ENCODE measurements around the gene PHC2.

The PHC2 gene

DNA sequence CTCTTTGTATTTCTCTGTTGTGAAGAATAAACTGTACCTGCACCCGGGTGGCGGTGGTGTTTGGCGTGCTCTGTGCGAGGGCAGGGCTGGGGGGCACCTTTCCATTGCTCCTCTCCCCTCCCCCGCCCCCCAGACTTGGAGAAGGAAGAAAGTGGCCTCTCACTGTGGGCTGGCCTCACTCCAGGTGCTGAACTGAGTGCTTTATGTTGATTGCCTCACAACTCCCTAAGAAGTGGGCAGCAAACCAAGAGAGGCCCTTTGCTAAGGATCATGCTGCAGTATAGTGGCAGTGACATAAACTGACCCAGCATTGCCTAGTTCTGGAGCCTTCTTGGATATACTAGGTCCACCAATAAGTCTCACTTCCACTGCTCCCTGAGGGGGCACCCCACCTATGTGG, 130.2 kb downstream of the PHC2 start:
- no peak overlapping the region; a peak in 1 of 22 replicates for H3K9ac ChIP-seq
- no peaks in the 10 kb centered on the region for H3K27me3 ChIP-seq
- H3K4me2 ChIP-seq, result peak overlapping the region in 3 of 11 experiments; percentile 11 to 32 (median 25); a peak in 4 of 22 replicates
- H3K27ac ChIP-seq, result peak overlapping the region in 1 of 11 experiments; percentile 12; a peak in 1 of 22 replicates
- TF ChIP-seq Cebpa-rat (IDR thresholded peaks at IDR 0.05), result no peak
- H3K4me1 ChIP-seq, result peaks cover 13 to 46% (median 32%) of the 10 kb centered on the region in 10 experiments
- no peak overlapping the region for H3K4me3 ChIP-seq
- peaks cover 0 to 37% (median 16%) of the 10 kb centered on the region in 11 experiments; a peak in 14 of 22 replicates for H4K20me1 ChIP-seq
- H3K9me3 ChIP-seq (replicated peaks in 1 of 11), result no peaks in the 10 kb centered on the region
- peaks cover 37 to 70% (median 59%) of the 10 kb centered on the region in 11 experiments for H3K36me3 ChIP-seq

DNA sequence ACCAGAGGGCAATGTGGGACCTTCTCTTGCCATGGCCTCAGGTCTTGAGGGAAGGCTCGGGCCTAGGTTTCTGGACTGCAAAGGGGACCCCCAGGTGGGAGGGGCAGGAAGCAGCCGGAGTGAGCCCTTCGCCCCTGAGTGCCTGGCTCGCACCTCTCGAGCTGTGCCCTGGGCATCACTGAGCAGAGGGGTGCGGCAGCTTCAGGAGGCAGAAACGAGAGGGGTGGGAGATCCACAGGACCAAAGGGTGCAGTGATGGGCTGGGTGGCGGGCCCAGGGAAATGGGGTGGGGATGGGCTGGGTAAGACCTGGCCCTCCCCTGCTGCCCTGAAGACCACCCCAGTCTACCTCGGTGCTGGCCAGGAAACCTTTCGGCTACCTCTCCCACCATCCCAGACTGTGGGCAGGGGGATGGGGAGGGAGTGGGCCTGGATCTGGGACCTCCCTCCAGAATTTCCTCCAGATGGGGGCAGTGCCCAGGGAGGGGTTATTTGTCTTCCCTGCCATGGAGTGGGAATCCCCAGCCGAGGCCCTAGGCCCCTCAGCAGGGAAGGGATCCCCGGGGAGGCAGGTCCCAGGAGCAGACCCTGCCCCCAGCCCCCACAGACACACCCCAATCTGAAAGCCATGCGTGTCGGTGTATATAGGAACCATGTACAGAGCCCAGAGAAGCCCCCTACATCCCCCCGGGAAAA, 131.3 kb downstream of the PHC2 start:
- peak overlapping the region in 4 of 11 experiments; percentile 11 to 35 (median 20); a peak in 3 of 22 replicates for H3K9ac ChIP-seq
- H3K4me1 ChIP-seq, result peaks cover 12 to 43% (median 29%) of the 10 kb centered on the region in 10 experiments
- H3K27me3 ChIP-seq, result no peaks in the 10 kb centered on the region
- no peak overlapping the region for H3K27ac ChIP-seq
- H4K20me1 ChIP-seq, result peaks cover under 1 to 44% (median 17%) of the 10 kb centered on the region in 11 experiments; a peak in 18 of 22 replicates
- no peaks in the 10 kb centered on the region for H3K9me3 ChIP-seq (replicated peaks in 1 of 11)
- no peak for TF ChIP-seq Cebpa-rat (IDR thresholded peaks at IDR 0.05)
- H3K4me3 ChIP-seq, result no peak overlapping the region
- H3K36me3 ChIP-seq, result peaks cover 39 to 79% (median 67%) of the 10 kb centered on the region in 11 experiments
- H3K4me2 ChIP-seq, result peak overlapping the region in 3 of 11 experiments; percentile 3 to 34 (median 24); a peak in 4 of 22 replicates

DNA sequence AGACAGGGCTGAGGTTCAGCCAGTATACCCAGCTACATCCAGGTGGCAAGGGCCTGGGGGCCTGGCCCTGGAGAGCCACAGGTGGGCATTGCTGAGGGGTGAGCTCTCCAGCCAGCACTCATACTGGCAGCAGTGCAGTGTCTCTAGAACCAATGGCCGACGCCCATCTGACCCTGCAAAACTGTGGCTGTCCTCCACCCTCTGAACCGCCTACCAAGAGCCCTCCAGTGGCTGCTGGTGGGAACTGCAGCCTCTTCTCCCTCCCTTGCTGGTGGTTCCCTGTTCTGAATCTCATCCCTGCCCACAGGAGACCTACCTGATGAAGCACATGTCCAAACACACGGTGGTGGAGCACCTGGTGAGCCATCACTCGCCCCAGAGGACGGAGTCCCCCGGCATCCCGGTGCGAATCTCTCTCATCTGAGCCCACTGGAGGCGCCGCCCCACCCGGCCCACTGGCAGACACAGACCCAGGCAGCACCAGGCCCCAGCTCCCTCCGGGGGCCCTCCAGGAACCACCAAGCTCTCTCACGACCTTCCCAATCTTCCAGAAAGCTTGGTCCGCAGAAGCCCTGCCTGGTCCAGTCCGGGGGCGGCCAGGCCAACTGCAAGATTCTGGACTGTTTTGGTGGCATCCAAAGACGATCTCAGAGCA, 132.1 kb downstream of the PHC2 start:
- Histone ChIP-seq H3K27me3 (no peaks in the 10 kb centered on the region), H3K27ac (no peak overlapping the region), H3K9ac (no peak overlapping the region; a peak in 1 of 22 replicates), H3K4me2 (0 out of 22 replicates have a peak overlapping the region, but pooled peaks of 1 of the 11 experiments have one; percentile 22), H4K20me1 (peaks cover 9 to 52% (median 26%) of the 10 kb centered on the region in 11 experiments; a peak in 19 of 22 replicates), H3K4me3 (no peak overlapping the region), H3K4me1 (peaks cover 12 to 37% (median 25%) of the 10 kb centered on the region in 10 experiments), H3K36me3 (peaks cover 47 to 87% (median 76%) of the 10 kb centered on the region in 11 experiments), H3K9me3 (replicated peaks in 1 of 11) (no peaks in the 10 kb centered on the region)
- no peak for TF ChIP-seq Cebpa-rat (IDR thresholded peaks at IDR 0.05)

DNA sequence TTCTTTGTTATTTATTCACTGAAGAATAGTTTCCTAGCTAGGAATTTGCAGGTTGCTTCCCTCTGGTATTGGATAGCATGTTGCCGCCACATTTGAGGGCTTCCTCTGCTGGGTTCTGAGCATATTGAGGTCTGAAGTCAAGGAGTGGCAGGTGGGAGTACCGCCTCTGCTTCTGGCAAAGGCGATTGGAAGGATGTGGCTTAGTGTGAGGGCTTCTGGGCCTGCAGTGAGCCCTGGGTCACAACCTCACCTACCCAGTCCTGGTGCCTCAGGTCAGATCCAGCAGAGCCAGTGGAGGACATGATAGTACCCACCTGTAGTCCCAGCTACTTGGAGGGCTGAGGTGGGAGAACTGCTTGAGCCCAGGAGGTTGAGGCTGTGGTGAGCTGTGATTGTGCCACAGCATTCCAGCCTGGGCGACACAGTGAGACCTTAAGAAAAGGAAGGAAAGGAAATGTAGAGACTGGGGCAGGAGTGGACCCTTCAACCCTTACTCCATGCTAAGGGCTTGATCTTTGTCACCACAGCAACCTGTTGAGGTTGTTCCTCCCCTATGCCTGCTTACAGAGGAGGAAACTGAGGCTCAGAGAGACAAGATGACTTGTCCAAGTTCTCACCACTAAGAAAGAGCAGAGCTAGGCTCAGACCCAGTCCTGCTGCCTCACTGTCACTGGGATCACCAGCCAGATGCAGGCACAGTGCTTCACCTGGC, 132.8 kb downstream of the PHC2 start:
- Histone ChIP-seq H4K20me1 (peaks cover 16 to 59% (median 33%) of the 10 kb centered on the region in 11 experiments; a peak in 19 of 22 replicates), H3K9me3 (replicated peaks in 1 of 11) (no peaks in the 10 kb centered on the region), H3K4me2 (0 out of 22 replicates have a peak overlapping the region, but pooled peaks of 1 of the 11 experiments have one; percentile 22), H3K4me1 (peaks cover 12 to 36% (median 25%) of the 10 kb centered on the region in 10 experiments), H3K9ac (no peak overlapping the region), H3K27ac (no peak overlapping the region), H3K27me3 (no peaks in the 10 kb centered on the region), H3K36me3 (peaks cover 53 to 94% (median 83%) of the 10 kb centered on the region in 11 experiments), H3K4me3 (no peak overlapping the region)
- no peak for TF ChIP-seq Cebpa-rat (IDR thresholded peaks at IDR 0.05)

DNA sequence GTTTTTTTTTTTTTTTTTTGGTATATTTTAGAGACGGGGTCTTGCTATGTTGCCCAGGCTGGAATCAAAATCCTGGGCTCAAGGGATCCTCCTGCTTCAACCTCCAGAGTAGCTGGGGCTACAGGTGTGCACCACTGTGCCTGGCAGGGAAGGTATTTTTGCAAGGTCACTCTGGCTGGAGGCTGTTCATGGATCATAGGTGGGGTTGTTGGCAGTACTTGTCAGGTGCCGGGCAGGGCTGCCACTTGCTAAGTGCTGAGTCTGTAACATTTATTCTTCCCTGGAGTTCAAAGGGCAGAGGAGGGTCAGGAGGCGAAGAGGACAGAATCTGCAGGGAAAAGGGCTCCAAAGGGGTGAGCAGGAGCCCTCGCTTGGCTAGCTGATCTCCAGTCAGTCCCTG, 134.1 kb downstream of the PHC2 start:
- Histone ChIP-seq H3K27ac (no peak overlapping the region), H3K27me3 (no peaks in the 10 kb centered on the region), H3K4me2 (no peak overlapping the region), H3K4me3 (no peak overlapping the region), H3K9ac (no peak overlapping the region), H4K20me1 (peaks cover 22 to 65% (median 39%) of the 10 kb centered on the region in 11 experiments; a peak in 19 of 22 replicates), H3K9me3 (replicated peaks in 1 of 11) (no peaks in the 10 kb centered on the region), H3K4me1 (peaks cover 2 to 26% (median 14%) of the 10 kb centered on the region in 10 experiments), H3K36me3 (peaks cover 59 to 94% (median 86%) of the 10 kb centered on the region in 11 experiments)
- TF ChIP-seq Cebpa-rat (IDR thresholded peaks at IDR 0.05), result no peak

DNA sequence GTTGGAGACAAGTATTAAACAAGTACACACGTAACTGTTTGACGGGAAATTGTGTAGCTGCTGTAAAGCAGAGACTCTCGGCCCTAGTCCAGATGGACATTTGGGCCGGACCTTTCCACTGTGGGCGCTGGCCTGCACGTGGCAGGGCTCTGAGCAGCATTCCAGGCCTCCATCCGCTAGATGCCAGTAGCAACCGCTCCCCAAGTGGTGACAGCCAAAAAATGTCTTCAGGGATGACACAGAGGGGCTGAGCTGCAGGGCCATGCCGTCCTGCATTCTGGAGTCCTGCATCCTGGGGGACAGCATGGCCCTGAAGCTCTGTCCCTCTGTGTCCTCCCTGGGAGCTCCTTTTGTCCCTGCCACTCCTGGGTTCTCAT, 134.8 kb downstream of the PHC2 start:
- Histone ChIP-seq H3K4me1 (peaks cover 0 to 20% (median 12%) of the 10 kb centered on the region in 10 experiments; a peak in 15 of 20 replicates), H3K36me3 (peaks cover 59 to 86% (median 81%) of the 10 kb centered on the region in 11 experiments), H3K27me3 (no peaks in the 10 kb centered on the region), H3K27ac (no peak overlapping the region), H3K4me3 (no peak overlapping the region), H3K4me2 (no peak overlapping the region), H3K9me3 (replicated peaks in 1 of 11) (no peaks in the 10 kb centered on the region), H3K9ac (no peak overlapping the region), H4K20me1 (peaks cover 22 to 65% (median 39%) of the 10 kb centered on the region in 11 experiments; a peak in 19 of 22 replicates)
- TF ChIP-seq Cebpa-rat (IDR thresholded peaks at IDR 0.05), result no peak

DNA sequence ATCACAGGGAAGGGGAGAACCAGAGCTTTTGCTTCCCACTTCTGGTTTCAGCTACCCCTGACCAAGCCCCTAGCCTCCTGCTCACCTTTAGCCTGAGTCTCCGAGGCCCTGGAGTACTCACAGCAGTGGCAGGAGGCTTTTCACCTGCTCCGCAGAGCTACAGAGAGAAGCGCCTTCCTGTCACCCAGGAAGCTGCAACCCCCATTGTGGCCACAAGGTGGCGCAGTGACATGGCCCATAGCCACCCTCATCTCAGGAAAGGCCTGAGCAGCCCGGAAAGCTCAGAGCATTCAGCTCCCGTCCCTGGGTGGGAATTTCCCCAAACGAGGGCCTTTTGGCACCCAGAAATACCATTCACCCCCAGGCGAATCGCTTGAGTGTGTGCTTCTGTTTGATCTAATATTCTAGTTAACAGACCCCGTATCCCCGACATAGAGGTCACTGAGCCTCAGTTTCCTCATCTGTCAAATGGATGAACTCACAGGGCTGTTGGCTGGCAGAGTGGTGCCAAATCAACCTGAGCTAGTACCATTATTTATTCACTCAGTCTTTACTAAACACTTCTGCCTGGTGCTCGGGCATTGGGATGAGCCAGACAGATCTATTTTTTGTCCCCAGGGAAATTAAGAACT, 135.3 kb downstream of the PHC2 start:
- H3K4me3 ChIP-seq, result no peak overlapping the region
- no peaks in the 10 kb centered on the region for H3K27me3 ChIP-seq
- peaks cover 59 to 81% (median 76%) of the 10 kb centered on the region in 11 experiments for H3K36me3 ChIP-seq
- H3K4me1 ChIP-seq, result peaks cover 0 to 15% (median 10%) of the 10 kb centered on the region in 10 experiments; a peak in 15 of 20 replicates
- H4K20me1 ChIP-seq, result peaks cover 22 to 65% (median 39%) of the 10 kb centered on the region in 11 experiments; a peak in 19 of 22 replicates
- H3K27ac ChIP-seq, result no peak overlapping the region
- H3K9ac ChIP-seq, result no peak overlapping the region
- no peak overlapping the region for H3K4me2 ChIP-seq
- no peak for TF ChIP-seq Cebpa-rat (IDR thresholded peaks at IDR 0.05)
- H3K9me3 ChIP-seq (replicated peaks in 1 of 11), result no peaks in the 10 kb centered on the region

DNA sequence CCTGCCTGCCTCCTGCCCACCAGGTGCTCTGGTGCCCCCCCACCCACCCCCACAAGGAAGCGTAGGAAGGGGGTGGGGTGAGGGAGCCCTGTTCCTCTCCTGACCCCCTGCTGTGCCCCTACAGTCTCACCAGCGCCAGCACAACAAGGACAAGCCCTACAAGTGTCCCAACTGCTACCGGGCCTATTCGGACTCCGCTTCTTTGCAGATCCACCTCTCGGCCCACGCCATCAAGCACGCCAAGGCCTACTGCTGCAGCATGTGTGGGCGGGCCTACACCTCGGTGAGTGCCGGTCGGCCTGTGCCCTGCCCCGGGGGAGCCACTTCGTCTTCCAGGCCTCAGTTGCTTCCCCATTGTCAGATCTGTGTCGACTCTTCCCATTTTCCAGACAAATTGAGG, 135.9 kb downstream of the PHC2 start:
- Histone ChIP-seq H3K27me3 (no peaks in the 10 kb centered on the region), H3K4me1 (peaks cover 0 to 10% (median 4%) of the 10 kb centered on the region in 10 experiments; a peak in 11 of 20 replicates), H3K36me3 (peaks cover 60 to 78% (median 72%) of the 10 kb centered on the region in 11 experiments), H4K20me1 (peaks cover 22 to 65% (median 39%) of the 10 kb centered on the region in 11 experiments; a peak in 19 of 22 replicates), H3K27ac (no peak overlapping the region), H3K9me3 (replicated peaks in 1 of 11) (peaks cover under 1 to 1% (median under 1%) of the 10 kb centered on the region in 11 experiments; a peak in 16 of 22 replicates), H3K9ac (no peak overlapping the region), H3K4me3 (no peak overlapping the region), H3K4me2 (no peak overlapping the region)
- no peak for TF ChIP-seq Cebpa-rat (IDR thresholded peaks at IDR 0.05)
